CD4-positive, alpha-beta T cell treated with Interleukin-15 for 4 hours (primary cell): ENCODE data around the gene TSPYL1.

Experiments used
- DNase-seq: peaks from one replicate; pipeline ENCODE4 v3.0.0-alpha.2; 2020; ENCODE audit warnings: low spot score

Gene TSPYL1

DNA sequence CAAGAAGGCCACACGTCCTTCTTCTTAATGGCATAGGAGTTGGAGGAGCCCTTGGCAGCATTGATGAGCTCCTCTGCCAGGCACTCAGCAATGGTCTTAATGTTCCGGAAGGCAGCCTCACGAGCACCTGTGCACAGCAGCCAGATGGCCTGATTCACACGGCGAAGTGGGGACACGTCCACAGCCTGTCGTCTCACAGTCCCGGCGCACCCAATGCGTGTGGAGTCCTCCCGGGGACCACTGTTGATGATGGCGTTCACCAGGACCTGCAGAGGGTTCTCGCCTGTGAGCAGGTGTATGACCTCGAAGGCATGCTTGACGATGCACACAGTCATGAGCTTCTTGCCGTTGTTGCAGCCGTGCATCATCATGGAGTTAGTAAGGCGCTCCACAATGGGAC, 21.2 kb downstream of the TSPYL1 start:
- no peak for DNase-seq

DNA sequence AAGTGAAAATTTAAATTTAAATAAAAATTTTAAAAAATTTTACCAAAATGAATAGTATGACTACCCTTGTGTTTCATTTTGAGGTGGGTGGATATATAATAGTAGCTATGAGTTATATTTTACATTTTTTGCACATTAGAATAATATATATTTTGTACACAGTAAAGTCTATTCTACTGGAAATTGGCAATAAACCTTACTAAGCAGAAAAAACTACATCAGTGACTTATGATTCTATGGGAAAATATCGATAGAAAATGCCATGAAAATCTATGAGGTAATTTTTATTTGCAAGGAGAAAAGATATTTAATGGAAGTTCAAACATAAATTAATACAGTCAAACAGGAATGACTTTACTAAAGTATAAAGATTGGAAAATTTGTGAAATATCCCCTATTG, 23.0 kb downstream of the TSPYL1 start:
- no peak for DNase-seq

- DNase-seq, result no peak
Measured at GRCh38 chr6:116255246-116255800, 24.4 kb downstream of the TSPYL1 start.

GRCh38 chr6:116254297-116255056, 25.3 kb downstream of the TSPYL1 start:
- DNase-seq, result no peak

DNA sequence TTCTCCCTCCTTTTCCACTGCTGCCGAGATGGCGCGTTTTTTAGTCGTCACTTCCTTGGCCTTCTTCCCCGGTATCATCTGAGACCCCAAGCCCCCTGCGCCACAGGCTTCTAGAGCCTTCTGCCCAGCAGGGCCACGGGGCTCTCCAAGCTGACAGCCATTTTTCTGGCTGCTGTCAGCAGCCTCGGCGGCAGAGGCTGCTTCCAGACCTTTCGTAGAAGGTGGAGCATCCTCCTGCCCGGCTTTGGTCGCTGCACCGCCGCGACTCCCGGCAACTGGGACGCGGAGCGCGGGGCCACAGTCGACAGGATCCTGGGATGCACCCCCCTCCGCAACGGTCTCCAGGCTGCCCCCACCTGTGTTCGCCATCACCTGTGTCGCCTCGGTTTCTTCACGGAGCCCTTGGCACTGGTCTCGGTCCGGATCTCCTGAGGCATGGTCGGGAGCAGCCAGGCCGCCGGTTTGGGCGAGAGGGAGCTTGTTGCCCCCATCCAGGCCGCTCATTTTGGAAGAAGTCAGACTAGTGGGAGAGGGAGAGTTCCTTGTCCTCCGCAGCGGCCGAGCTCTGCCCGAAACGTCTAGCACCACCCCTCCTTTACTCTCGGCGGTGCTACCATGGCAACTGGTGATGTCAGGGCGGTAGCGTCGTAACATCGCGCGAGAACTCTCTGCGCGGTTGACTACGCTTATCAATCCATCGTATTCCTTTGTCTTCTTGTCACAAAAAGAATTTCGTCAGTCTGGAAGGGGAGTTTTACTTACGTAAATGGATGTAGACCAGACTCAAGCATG, 26.0 kb downstream of the TSPYL1 start, which contains the start of gene TSPYL4:
Gene TSPYL4 (minus strand): TSS at position 571 of the 792 bp plus-strand sequence. CDS start 67 bp downstream, at position 504.
- DNase-seq, result peak; percentile 92

- no peak for DNase-seq
Measured at GRCh38 chr6:116253188-116253504, 26.6 kb downstream of the TSPYL1 start.

DNA sequence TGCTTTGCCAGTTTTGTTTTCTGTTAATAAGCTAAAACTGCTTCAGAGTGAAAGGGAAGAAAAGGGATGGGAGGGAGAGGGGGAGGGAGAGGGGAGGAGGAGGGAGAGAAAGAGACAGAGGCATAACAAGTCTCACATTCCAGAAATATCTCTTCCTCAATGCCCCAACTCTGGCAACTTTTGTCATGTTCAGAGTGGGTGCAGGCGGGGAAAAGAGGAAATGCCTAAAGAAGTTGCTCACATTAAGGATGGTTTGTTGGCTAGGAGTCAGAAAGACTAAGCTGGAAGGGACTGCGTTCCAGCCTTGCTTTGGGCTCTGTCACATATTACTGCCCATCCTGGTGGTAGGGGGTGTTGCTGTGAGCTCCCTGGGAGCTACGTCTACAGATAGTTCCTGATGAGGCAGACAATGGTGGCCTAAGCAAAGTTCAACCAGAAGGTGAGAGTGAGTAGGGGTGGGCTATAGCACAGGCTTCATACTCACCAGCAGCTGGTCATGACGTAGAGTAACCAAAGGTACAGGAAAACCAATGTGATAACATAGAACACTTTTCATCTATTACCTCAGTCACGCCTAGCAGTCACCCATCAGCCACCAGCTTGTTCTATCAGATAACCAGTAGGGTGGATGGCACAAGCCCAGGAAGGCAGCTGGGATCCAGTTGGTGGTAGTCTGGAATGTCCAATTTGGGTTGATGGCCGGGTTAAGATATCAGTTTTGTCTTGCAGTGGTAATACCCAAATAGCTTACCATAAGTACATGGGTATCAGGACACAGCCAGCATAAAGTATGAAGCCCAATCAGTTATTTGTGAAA, 28.0 kb downstream of the TSPYL1 start:
- no peak for DNase-seq

GRCh38 chr6:116248577-116248976, 31.2 kb downstream of the TSPYL1 start:
- DNase-seq, result no peak

- DNase-seq, result no peak
Measured at GRCh38 chr6:116247285-116247684, 32.4 kb downstream of the TSPYL1 start.

DNA sequence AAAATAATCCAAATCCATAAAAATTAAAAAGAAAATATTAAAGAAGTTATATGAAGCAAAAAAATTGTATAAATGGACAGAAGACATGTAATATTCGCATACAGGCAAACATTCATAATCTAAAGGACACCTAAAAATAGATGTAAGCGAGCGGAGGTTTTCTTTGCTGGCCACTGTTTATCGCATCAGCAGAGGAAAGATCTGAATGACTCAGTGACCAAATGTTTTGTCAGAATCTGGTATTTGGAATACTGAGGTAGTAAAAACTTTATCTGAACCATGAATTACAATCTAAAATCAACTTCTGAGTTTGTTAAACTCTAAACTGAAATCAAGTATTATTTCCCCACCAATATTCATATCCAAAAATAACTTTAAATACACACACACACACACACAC, 33.6 kb downstream of the TSPYL1 start:
- DNase-seq, result no peak

DNA sequence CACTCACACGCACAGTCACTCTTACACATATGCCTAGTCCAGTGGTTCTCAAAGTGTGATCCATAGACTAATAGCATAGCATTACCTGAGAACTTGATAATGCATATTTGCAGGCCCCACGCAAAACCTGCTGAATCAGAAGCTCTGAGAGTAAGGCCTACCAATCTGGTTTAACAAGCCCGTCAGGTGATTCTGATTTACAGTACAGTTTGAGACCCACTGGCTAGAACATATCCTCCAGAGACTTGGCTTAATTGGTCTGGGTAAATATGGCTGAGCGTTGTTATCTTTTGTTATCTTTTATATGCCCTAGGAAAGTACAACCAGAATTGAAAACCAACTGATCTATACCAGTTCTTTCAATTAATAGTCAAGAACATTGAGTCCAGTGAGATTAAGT, 35.4 kb downstream of the TSPYL1 start:
- no peak for DNase-seq

GRCh38 chr6:116239856-116240255, 39.9 kb downstream of the TSPYL1 start:
- no peak for DNase-seq

GRCh38 chr6:116239256-116239655, 40.5 kb downstream of the TSPYL1 start:
- DNase-seq, result no peak

DNA sequence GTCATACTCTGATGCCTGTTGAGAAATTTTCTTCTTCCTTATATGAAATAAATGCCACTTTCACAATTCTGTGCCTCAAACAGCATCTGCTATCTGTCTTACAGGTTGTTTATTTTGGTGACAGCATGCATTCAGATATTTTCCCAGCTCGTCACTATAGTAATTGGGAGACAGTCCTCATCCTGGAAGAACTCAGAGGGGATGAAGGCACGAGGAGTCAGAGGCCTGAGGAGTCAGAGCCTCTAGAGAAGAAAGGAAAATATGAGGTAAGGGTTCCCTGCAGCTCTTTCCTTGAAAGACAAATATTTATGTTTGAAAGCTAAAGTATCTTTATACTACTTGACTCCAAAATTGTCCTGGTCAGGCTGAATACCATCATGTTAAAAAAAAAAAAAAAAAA, 41.6 kb downstream of the TSPYL1 start:
- no peak for DNase-seq

DNA sequence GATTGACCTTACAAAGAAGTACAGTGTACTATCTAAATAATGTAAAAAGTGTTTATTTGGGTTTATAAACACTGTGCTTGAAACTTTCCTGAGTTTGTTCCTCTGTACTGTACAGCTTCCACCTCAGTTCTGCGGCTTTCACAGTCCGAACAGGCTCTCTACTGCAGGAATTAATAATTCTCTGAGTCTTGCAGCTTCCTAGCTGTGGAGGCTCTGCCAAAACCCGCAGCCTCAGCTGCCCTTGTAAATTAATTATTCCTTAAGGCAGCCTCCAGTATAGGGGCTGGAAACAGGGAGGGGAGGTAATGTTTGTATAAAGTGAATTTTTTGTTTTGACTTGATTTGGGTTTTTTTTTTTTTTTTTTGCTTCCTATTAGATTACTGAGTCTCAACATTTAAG, 45.0 kb downstream of the TSPYL1 start:
- no peak for DNase-seq

DNA sequence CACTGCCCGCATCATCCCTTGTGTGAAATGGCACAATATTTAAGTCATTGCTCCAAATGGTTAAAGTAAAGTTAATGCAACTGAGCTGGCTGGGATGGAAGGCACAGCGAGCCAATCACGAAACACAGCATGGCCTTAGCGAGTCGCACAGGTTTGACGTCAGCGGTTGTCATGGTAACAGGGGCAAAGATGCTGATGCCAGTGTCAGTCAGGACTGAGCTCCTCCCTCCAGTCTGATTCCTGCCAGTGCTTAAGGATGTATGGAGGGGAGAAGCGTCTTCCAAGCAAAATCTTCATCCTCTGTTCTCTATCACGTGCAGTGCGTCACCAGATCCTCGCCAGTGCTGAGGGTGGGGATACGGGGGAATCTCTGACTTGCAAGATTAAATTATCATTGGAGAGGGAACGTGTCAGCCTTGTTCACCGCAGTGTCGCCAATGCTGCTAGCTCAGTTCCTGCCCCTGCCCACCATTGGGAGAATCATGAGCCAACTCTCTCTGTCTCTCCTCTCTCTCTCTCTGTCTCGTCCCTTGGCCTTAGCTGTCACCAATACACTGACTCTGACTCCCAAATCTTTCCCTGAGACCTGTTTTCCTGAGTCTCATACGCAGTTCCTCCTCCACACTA, 50.3 kb downstream of the TSPYL1 start:
- no peak for DNase-seq
